Neural cell (in vitro differentiated cells): ENCODE results near the gene ADGRD2. TPM values are rescaled to one million over a fixed set of nuclear protein-coding genes. Genes with fewer than 3 reads are reported as not detected.
A peak's percentile ranks its signal among the peaks of the same experiment; 100 is the strongest.

Experiments used
- H2AFZ ChIP-seq: fragments of 200-600, 300-800 bp; sonication (generic), shearing (Covaris generic); 2 replicates; pipeline ENCODE4 v1.6.0; 2014; ENCODE audit warnings: low read depth, mild to moderate bottlenecking, antibody characterized with exemption, low read length, moderate library complexity
- H3F3A ChIP-seq: fragments of 200-600 bp; shearing (Covaris generic); 2 replicates; pipeline ENCODE4 v1.6.1; 2016; ENCODE audit warnings: mild to moderate bottlenecking, moderate library complexity, mixed read lengths, antibody characterized with exemption, low read length; ENCODE audit not compliant: insufficient read depth, poor library complexity, severe bottlenecking
- H3K27ac ChIP-seq: fragments of 200-600, 300-800 bp; sonication (generic), shearing (Covaris generic); 2 replicates; pipeline ENCODE4 v1.5.1; 2014; ENCODE audit warnings: mild to moderate bottlenecking, low read length, moderate library complexity
- H3K27me3 ChIP-seq: fragments of 300-800, 200-600 bp; sonication (generic), shearing (Covaris generic); 2 replicates; pipeline ENCODE4 v1.6.0; 2014; ENCODE audit warnings: mild to moderate bottlenecking, low read depth, low read length, moderate library complexity; ENCODE audit not compliant: insufficient read depth
- H3K36me3 ChIP-seq: fragments of 300-800, 200-600 bp; sonication (generic), shearing (Covaris generic); 2 replicates; pipeline ENCODE4 v1.5.1; 2014; ENCODE audit warnings: mild to moderate bottlenecking, antibody characterized with exemption, low read length, moderate library complexity; ENCODE audit not compliant: insufficient read depth
- H3K4me2 ChIP-seq: fragments of 300-800, 200-600 bp; sonication (generic), shearing (Covaris generic); 2 replicates; pipeline ENCODE4 v1.6.0; 2014; ENCODE audit warnings: mild to moderate bottlenecking, low read length
- H3K4me3 ChIP-seq: fragments of 300-800, 200-600 bp; sonication (generic), shearing (Covaris generic); 2 replicates; pipeline ENCODE4 v1.5.1; 2014; ENCODE audit warnings: mild to moderate bottlenecking, low read length, moderate library complexity
- H3K79me2 ChIP-seq: fragments of 200-600 bp; shearing (Covaris generic); replicated peaks from 2 replicates; pipeline ENCODE4 v1.6.0; 2014; ENCODE audit warnings: mild to moderate bottlenecking, low read length, moderate library complexity; ENCODE audit not compliant: insufficient read depth
- H3K9ac ChIP-seq: fragments of 300-800, 200-600 bp; sonication (generic), shearing (Covaris generic); 2 replicates; pipeline ENCODE4 v1.6.1; 2016; ENCODE audit warnings: mild to moderate bottlenecking, low read length, mixed read lengths
- H3K9me2 ChIP-seq: fragments of 200-600 bp; shearing (Covaris generic); 2 replicates; pipeline ENCODE4 v1.6.1; 2016; ENCODE audit warnings: mild to moderate bottlenecking, low read length, mixed read lengths; ENCODE audit not compliant: insufficient read depth
- H3K9me3 ChIP-seq: fragments of 200-600, 300-800 bp; sonication (generic), shearing (Covaris generic); 2 replicates; pipeline ENCODE4 v1.6.1; 2016; ENCODE audit warnings: mild to moderate bottlenecking, mixed run types, low read length, moderate library complexity, mixed read lengths
- H4K20me1 ChIP-seq: fragments of 200-600 bp; shearing (Covaris generic); 2 replicates; pipeline ENCODE4 v1.6.1; 2016; ENCODE audit warnings: mild to moderate bottlenecking, mixed run types; ENCODE audit not compliant: insufficient read depth
- EZH2 ChIP-seq: fragments of 200-600, 300-800 bp; shearing (Covaris generic), sonication (generic); IDR thresholded peaks from 2 replicates; pipeline ENCODE4 v1.6.1; 2014; ENCODE audit warnings: antibody characterized with exemption, low read length, borderline replicate concordance, mild to moderate bottlenecking; ENCODE audit not compliant: insufficient read depth, poor library complexity, severe bottlenecking
- POLR2AphosphoS5 ChIP-seq: IDR thresholded peaks from 2 replicates; pipeline ENCODE4 v1.6.1; 2012
- RAD21 ChIP-seq: fragments of 450-650 bp; conservative IDR thresholded peaks from 2 replicates; pipeline ENCODE4 v1.6.1; 2014; ENCODE audit warnings: antibody characterized with exemption, mild to moderate bottlenecking, moderate library complexity
- TAF1 ChIP-seq: IDR thresholded peaks from 2 replicates; pipeline ENCODE4 v1.6.1; 2012; ENCODE audit warnings: low read depth
- polyA plus RNA-seq: library from polyadenylated mRNA; depleted of rRNA; stranded (reverse); fragments of >200 nt; gene quantifications from 2 replicates; pipeline ENCODE4 v1.2.3, GENCODE V29; 2014
- TF ChIP-seq, protein P1 (sequence below): IDR thresholded peaks from 2 replicates; pipeline ENCODE4 v1.6.1; 2012; ENCODE audit warnings: borderline replicate concordance
- TF ChIP-seq, protein P2 (sequence below): fragments of 450-650 bp; IDR thresholded peaks from 2 replicates; pipeline ENCODE4 v1.5.1; 2014; ENCODE audit warnings: antibody characterized with exemption, mild to moderate bottlenecking, moderate library complexity; ENCODE audit not compliant: poor library complexity, severe bottlenecking

ADGRD2 gene
- polyA plus RNA-seq, 1 donor from 2014 or later = not detected

DNA sequence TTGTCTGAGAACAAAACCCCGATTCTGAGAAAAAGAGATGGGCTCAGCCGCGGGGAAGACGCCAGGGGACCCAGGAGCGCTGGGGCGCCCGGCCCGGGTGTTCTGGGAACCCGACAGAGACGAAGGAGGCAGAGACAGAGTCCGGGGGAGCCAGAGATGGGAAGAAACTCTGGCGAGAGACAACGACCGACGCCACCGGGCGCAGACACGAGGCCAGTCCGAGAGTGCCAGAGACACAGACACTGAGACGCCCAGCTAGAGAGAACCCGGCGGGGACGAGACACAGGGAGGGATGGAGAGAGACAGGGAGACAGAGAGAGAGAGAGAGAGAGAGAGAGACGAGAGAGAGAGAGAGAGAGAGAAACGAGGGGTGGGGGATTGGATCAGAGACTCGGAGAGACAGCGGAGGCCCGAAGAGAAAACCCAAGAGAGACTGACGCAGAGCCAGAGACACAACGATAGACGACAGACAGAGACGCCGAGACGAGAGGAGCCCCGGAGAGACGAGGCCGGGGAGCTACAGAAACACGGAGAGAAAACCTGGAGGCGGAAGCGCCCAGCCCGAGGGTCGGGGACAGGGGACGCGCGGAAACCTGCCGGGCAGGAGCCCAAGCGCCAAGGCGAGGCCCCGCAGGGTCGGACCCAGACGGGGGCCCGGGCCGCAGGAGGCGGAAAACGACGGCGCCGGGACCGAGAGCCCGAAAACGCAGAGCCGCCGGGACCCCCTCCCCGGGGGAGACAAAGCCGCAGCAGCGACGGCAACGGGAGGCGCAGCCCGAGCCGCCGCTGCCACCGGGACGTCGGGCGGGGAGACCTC lies 53.7 kb downstream of the ADGRD2 start:
- peaks cover 61% of the 10 kb centered on the region for H3K27me3 ChIP-seq

DNA sequence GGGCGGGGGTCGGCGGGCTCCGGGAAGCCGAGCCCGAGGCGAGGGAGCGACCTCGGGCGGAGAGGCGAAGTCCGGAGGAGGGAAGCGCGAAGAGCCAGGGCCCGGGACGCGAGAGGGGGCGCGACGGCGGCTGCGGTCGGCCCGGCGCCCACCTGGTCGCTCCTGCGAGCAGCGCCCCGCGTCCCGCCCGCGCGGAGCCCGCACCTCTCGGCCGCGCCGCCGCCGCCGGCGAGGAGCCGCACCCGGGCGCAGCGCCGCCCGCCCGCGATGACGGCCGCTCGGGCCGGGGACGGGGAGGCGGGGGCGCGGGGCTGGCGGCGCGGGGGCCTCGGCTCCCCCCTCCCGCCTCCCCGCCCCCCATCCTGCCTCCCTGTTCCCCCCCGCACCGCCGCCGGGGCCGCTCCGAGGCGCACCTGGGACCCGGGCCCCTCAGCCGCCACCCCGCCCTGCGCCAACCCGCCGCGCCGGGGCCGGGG lies 54.3 kb downstream of the ADGRD2 start:
- no peaks in the 10 kb centered on the region for H3K79me2 ChIP-seq
- no peaks in the 10 kb centered on the region for H3K9me3 ChIP-seq
- H2AFZ ChIP-seq = no peak overlapping the region
- H3K27me3 ChIP-seq = peaks cover 61% of the 10 kb centered on the region
- H3K36me3 ChIP-seq = no peaks in the 10 kb centered on the region
- no peak overlapping the region for H3K9ac ChIP-seq
- no peak for TF ChIP-seq RAD21
- TF ChIP-seq, protein P1, sequence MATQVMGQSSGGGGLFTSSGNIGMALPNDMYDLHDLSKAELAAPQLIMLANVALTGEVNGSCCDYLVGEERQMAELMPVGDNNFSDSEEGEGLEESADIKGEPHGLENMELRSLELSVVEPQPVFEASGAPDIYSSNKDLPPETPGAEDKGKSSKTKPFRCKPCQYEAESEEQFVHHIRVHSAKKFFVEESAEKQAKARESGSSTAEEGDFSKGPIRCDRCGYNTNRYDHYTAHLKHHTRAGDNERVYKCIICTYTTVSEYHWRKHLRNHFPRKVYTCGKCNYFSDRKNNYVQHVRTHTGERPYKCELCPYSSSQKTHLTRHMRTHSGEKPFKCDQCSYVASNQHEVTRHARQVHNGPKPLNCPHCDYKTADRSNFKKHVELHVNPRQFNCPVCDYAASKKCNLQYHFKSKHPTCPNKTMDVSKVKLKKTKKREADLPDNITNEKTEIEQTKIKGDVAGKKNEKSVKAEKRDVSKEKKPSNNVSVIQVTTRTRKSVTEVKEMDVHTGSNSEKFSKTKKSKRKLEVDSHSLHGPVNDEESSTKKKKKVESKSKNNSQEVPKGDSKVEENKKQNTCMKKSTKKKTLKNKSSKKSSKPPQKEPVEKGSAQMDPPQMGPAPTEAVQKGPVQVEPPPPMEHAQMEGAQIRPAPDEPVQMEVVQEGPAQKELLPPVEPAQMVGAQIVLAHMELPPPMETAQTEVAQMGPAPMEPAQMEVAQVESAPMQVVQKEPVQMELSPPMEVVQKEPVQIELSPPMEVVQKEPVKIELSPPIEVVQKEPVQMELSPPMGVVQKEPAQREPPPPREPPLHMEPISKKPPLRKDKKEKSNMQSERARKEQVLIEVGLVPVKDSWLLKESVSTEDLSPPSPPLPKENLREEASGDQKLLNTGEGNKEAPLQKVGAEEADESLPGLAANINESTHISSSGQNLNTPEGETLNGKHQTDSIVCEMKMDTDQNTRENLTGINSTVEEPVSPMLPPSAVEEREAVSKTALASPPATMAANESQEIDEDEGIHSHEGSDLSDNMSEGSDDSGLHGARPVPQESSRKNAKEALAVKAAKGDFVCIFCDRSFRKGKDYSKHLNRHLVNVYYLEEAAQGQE = no peak
- TF ChIP-seq, protein P2, sequence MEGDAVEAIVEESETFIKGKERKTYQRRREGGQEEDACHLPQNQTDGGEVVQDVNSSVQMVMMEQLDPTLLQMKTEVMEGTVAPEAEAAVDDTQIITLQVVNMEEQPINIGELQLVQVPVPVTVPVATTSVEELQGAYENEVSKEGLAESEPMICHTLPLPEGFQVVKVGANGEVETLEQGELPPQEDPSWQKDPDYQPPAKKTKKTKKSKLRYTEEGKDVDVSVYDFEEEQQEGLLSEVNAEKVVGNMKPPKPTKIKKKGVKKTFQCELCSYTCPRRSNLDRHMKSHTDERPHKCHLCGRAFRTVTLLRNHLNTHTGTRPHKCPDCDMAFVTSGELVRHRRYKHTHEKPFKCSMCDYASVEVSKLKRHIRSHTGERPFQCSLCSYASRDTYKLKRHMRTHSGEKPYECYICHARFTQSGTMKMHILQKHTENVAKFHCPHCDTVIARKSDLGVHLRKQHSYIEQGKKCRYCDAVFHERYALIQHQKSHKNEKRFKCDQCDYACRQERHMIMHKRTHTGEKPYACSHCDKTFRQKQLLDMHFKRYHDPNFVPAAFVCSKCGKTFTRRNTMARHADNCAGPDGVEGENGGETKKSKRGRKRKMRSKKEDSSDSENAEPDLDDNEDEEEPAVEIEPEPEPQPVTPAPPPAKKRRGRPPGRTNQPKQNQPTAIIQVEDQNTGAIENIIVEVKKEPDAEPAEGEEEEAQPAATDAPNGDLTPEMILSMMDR = no peak
- no peak for TF ChIP-seq EZH2
- TF ChIP-seq TAF1 = no peak
- TF ChIP-seq POLR2AphosphoS5 = no peak
- no peak overlapping the region for H3K27ac ChIP-seq
- H3F3A ChIP-seq = no peaks in the 10 kb centered on the region
- H4K20me1 ChIP-seq = no peaks in the 10 kb centered on the region
- no peak overlapping the region for H3K4me2 ChIP-seq
- no peaks in the 10 kb centered on the region for H3K9me2 ChIP-seq
- peak overlapping the region; percentile 47 for H3K4me3 ChIP-seq

More for the DNA sequence above, 53.7 kb downstream of the ADGRD2 start:
- Histone ChIP-seq H4K20me1 (no peaks in the 10 kb centered on the region), H3K9me2 (no peaks in the 10 kb centered on the region), H3K36me3 (no peaks in the 10 kb centered on the region), H3K4me3 (peak overlapping the region; percentile 47), H3K4me2 (no peak overlapping the region), H3F3A (no peaks in the 10 kb centered on the region), H3K9me3 (no peaks in the 10 kb centered on the region), H3K9ac (no peak overlapping the region), H3K79me2 (no peaks in the 10 kb centered on the region), H3K27ac (no peak overlapping the region), H2AFZ (no peak overlapping the region)
- TF ChIP-seq EZH2 (peak; percentile 56), RAD21 (no peak), POLR2AphosphoS5 (peak; percentile 48)
